ENCODE data around the gene INTS14.

Gene INTS14

DNA sequence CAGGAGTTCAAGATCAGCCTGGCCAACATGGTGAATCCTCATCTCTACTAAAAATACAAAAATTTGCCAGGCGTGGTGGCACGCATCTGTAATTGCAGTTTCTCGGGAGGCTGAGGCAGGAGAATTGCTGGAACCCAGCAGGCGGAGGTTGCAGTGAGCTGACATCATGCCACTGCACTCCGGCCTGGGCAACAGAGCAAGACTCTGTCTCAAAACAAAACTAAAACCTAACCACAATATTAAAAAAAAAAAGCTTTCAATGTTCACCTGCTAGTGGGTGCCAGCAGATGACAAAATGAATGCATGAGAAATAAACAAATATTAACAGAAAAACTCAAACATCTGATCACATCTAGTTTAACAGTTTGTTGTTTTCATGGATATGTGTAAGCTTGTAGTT is 19.8 kb upstream of the INTS14 start:
- Histone ChIP-seq H3K36me3 (replicated peaks; ENCODE audit: insufficient read depth, low read length) (no peaks in the 10 kb centered on the region), H3K79me2 (ENCODE audit: low read length) (no peaks in the 10 kb centered on the region), H3K4me2 (ENCODE audit: low read depth, low read length) (no peak overlapping the region), H4K20me1 (ENCODE audit: insufficient read depth, low read length) (no peaks in the 10 kb centered on the region), H3K9me2 (replicated peaks; ENCODE audit: insufficient read depth, low read length) (no peaks in the 10 kb centered on the region), H3K27me3 (replicated peaks; ENCODE audit: insufficient read depth, low read length) (peaks cover 7% of the 10 kb centered on the region; the same call in 1 of the 2 replicates), H3K4me3 (ENCODE audit: low read length) (no peak overlapping the region), H3K4me1 (ENCODE audit: low read length) (peaks cover 31% of the 10 kb centered on the region), H3K9ac (ENCODE audit: low read length) (no peak overlapping the region), H2AFZ (ENCODE audit: low read length) (no peak overlapping the region), H3F3A (ENCODE audit: insufficient read depth, low read length) (peaks cover 4% of the 10 kb centered on the region; the same call in 1 of the 2 replicates), H3K27ac (ENCODE audit: low read length) (no peak overlapping the region), H3K9me3 (replicated peaks; ENCODE audit: insufficient read depth, low read length) (no peaks in the 10 kb centered on the region)
- TF ChIP-seq EZH2phosphoT487 (IDR thresholded peaks at IDR 0.05; ENCODE audit: low read length) (no peak), EZH2 (optimal IDR thresholded peaks at IDR 0.05; ENCODE audit: low read depth, low read length) (no peak)
- TF ChIP-seq, protein P1, sequence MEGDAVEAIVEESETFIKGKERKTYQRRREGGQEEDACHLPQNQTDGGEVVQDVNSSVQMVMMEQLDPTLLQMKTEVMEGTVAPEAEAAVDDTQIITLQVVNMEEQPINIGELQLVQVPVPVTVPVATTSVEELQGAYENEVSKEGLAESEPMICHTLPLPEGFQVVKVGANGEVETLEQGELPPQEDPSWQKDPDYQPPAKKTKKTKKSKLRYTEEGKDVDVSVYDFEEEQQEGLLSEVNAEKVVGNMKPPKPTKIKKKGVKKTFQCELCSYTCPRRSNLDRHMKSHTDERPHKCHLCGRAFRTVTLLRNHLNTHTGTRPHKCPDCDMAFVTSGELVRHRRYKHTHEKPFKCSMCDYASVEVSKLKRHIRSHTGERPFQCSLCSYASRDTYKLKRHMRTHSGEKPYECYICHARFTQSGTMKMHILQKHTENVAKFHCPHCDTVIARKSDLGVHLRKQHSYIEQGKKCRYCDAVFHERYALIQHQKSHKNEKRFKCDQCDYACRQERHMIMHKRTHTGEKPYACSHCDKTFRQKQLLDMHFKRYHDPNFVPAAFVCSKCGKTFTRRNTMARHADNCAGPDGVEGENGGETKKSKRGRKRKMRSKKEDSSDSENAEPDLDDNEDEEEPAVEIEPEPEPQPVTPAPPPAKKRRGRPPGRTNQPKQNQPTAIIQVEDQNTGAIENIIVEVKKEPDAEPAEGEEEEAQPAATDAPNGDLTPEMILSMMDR (IDR thresholded peaks at IDR 0.05; ENCODE audit: low read length), result no peak
- no peak for DNase-seq

DNA sequence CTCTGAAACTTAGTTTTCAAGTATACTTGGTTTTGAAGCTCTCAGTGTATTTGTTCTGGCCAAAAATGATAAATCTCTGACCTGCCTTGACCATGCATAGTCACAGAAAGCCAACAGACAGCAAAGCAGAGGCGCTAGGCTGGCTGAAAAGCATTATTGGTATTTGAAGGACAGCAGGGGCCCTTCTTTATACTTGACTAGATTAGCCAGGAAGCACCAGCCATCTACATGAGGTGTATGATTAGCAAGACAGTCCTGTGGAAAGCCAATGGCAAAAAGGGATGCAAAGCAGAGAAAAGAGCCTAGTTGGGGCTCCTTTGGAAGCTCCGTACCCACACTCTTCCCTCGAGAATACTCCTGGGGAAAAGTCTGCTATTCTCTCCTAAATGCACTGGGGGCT is 18.6 kb upstream of the INTS14 start:
- Histone ChIP-seq H3K27ac (ENCODE audit: low read length) (no peak overlapping the region), H3K9me2 (replicated peaks; ENCODE audit: insufficient read depth, low read length) (no peaks in the 10 kb centered on the region), H3K4me3 (ENCODE audit: low read length) (no peak overlapping the region), H3K79me2 (ENCODE audit: low read length) (no peaks in the 10 kb centered on the region), H2AFZ (ENCODE audit: low read length) (no peak overlapping the region), H3K27me3 (replicated peaks; ENCODE audit: insufficient read depth, low read length) (peaks cover 7% of the 10 kb centered on the region; the same call in 1 of the 2 replicates), H3K4me2 (ENCODE audit: low read depth, low read length) (no peak overlapping the region), H4K20me1 (ENCODE audit: insufficient read depth, low read length) (no peaks in the 10 kb centered on the region), H3K36me3 (replicated peaks; ENCODE audit: insufficient read depth, low read length) (no peaks in the 10 kb centered on the region), H3K9me3 (replicated peaks; ENCODE audit: insufficient read depth, low read length) (no peaks in the 10 kb centered on the region), H3K4me1 (ENCODE audit: low read length) (peaks cover 31% of the 10 kb centered on the region), H3K9ac (ENCODE audit: low read length) (no peak overlapping the region), H3F3A (ENCODE audit: insufficient read depth, low read length) (peaks cover 4% of the 10 kb centered on the region; the same call in 1 of the 2 replicates)
- no peak for DNase-seq
- TF ChIP-seq EZH2 (optimal IDR thresholded peaks at IDR 0.05; ENCODE audit: low read depth, low read length), result no peak
- TF ChIP-seq, protein P1 (IDR thresholded peaks at IDR 0.05; ENCODE audit: low read length), result no peak

DNA sequence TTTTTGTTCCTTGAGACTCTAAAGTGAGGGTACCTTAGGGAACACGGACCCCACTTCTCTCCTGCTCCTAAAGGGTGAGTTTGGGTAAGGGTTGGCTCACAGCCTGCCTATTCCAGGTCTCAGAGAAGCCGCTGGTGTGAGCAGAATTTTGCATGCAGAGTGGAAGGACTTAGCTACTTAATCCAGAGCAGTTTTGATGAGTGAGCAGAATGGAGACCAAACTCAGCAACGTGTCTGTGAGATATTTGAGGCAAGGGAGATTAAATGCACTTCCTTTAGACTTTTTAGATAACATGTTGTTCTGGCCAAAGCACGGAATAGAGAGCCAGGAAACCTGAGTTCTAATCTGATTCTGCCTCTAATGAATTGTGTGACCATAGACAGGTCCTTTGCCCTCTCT is 15.9 kb upstream of the INTS14 start:
- H3F3A ChIP-seq (ENCODE audit: insufficient read depth, low read length), result peaks cover 4% of the 10 kb centered on the region; the same call in 1 of the 2 replicates
- no peaks in the 10 kb centered on the region for H3K36me3 ChIP-seq (replicated peaks; ENCODE audit: insufficient read depth, low read length)
- H4K20me1 ChIP-seq (ENCODE audit: insufficient read depth, low read length), result no peaks in the 10 kb centered on the region
- peaks cover 9% of the 10 kb centered on the region for H3K4me1 ChIP-seq (ENCODE audit: low read length)
- H3K27me3 ChIP-seq (replicated peaks; ENCODE audit: insufficient read depth, low read length), result no peaks in the 10 kb centered on the region
- H3K9me3 ChIP-seq (replicated peaks; ENCODE audit: insufficient read depth, low read length), result no peaks in the 10 kb centered on the region
- H3K79me2 ChIP-seq (ENCODE audit: low read length), result no peaks in the 10 kb centered on the region
- DNase-seq, result no peak
- no peak overlapping the region for H3K9ac ChIP-seq (ENCODE audit: low read length)
- no peaks in the 10 kb centered on the region for H3K9me2 ChIP-seq (replicated peaks; ENCODE audit: insufficient read depth, low read length)
- H2AFZ ChIP-seq (ENCODE audit: low read length), result no peak overlapping the region
- H3K4me2 ChIP-seq (ENCODE audit: low read depth, low read length), result no peak overlapping the region
- TF ChIP-seq, protein P1 (IDR thresholded peaks at IDR 0.05; ENCODE audit: low read length), result no peak
- TF ChIP-seq EZH2 (optimal IDR thresholded peaks at IDR 0.05; ENCODE audit: low read depth, low read length) (no peak), EZH2phosphoT487 (IDR thresholded peaks at IDR 0.05; ENCODE audit: low read length) (no peak)
- H3K27ac ChIP-seq (ENCODE audit: low read length), result no peak overlapping the region
- H3K4me3 ChIP-seq (ENCODE audit: low read length), result no peak overlapping the region
